IMR-90 (cell line): Measurements from ENCODE around the gene FOXC2. TPM values are rescaled to one million over a fixed set of nuclear protein-coding genes. Genes with fewer than 3 reads are reported as not detected.

ENCODE experiments used
- ATAC-seq: fragments of 200-7000 bp; cut with Tn5 transposase; 2 replicates; pipeline ENCODE4 v1.9.1; 2020; ENCODE audit warnings: low read depth, mild to moderate bottlenecking, moderate library complexity
- BruUV-seq: library from RNA; stranded (reverse); fragments of 400-500 nt; replicated peaks from 2 replicates; lab custom pipeline; 2021; lab: Mats Ljungman, UMichigan
- CTCF ChIA-PET: fragments of 300-600 bp; formaldehyde crosslinking; extraction: SDS; loops from one replicate; lab custom pipeline; 2021; ENCODE audit warnings: antibody characterized with exemption; lab: Yijun Ruan, JAX
- POLR2A ChIA-PET: fragments of 300-600 bp; sonication (Branson Sonifier 250); formaldehyde crosslinking; loops from one replicate; lab custom pipeline; 2022; ENCODE audit warnings: antibody characterized with exemption; ENCODE audit not compliant: unreplicated experiment; lab: Charles Lee
- DNase-seq: peaks from one replicate; pipeline ENCODE4 v3.0.0; 2013
- H2AFZ ChIP-seq: replicated peaks from 2 replicates; pipeline ENCODE3; 2013; ENCODE audit warnings: low read length, mild to moderate bottlenecking; ENCODE audit not compliant: poor library complexity
- H2AK5ac ChIP-seq: 2 replicates; pipeline ENCODE4 v1.6.1; 2013; ENCODE audit warnings: low read depth, low read length, inconsistent platforms
- H2AK9ac ChIP-seq: replicated peaks from 2 replicates; pipeline ENCODE3; 2013; ENCODE audit warnings: mild to moderate bottlenecking, low read depth, low read length, moderate library complexity; ENCODE audit not compliant: poor library complexity
- H2BK120ac ChIP-seq: 2 replicates; pipeline ENCODE4 v1.6.1; 2013; ENCODE audit warnings: low read depth, low read length, inconsistent platforms
- H2BK15ac ChIP-seq: 3 replicates; pipeline ENCODE4 v1.6.1; 2013; ENCODE audit warnings: low read depth, low read length, inconsistent platforms
- H2BK20ac ChIP-seq: 2 replicates; pipeline ENCODE4 v1.6.1; 2013; ENCODE audit warnings: low read depth, mild to moderate bottlenecking, inconsistent platforms, low read length, moderate library complexity
- H2BK5ac ChIP-seq: 2 replicates; pipeline ENCODE4 v1.6.1; 2013; ENCODE audit warnings: mild to moderate bottlenecking, low read depth, low read length, inconsistent platforms; ENCODE audit not compliant: poor library complexity, severe bottlenecking
- H3K14ac ChIP-seq: replicated peaks from 2 replicates; pipeline ENCODE4 v1.6.1; 2013; ENCODE audit warnings: low read depth, low read length, inconsistent platforms
- H3K18ac ChIP-seq: 2 replicates; pipeline ENCODE4 v1.6.1; 2013; ENCODE audit warnings: low read depth, low read length, control low read depth
- H3K23ac ChIP-seq: 2 replicates; pipeline ENCODE4 v1.6.1; 2013; ENCODE audit warnings: low read depth, low read length, inconsistent platforms
- H3K27ac ChIP-seq: 2 replicates; pipeline ENCODE4 v1.5.1; 2013; ENCODE audit warnings: mild to moderate bottlenecking, control low read depth, low read length; ENCODE audit not compliant: insufficient read depth
- H3K27me3 ChIP-seq: 2 replicates; pipeline ENCODE4 v1.6.1; 2013; ENCODE audit warnings: low read length; ENCODE audit not compliant: control insufficient read depth, insufficient read depth
- H3K36me3 ChIP-seq: 2 replicates; pipeline ENCODE4 v1.6.1; 2013; ENCODE audit warnings: low read length, mixed read lengths; ENCODE audit not compliant: control insufficient read depth, insufficient read depth
- H3K4ac ChIP-seq: 2 replicates; pipeline ENCODE4 v1.6.1; 2013; ENCODE audit warnings: low read depth, low read length, inconsistent platforms
- H3K4me1 ChIP-seq: 2 replicates; pipeline ENCODE4 v1.6.1; 2013; ENCODE audit warnings: low read length, mixed read lengths; ENCODE audit not compliant: control insufficient read depth, insufficient read depth
- H3K4me2 ChIP-seq: 2 replicates; pipeline ENCODE4 v1.6.1; 2013; ENCODE audit warnings: low read depth, mild to moderate bottlenecking, control low read depth, low read length, moderate library complexity
- H3K4me3 ChIP-seq: 2 replicates; pipeline ENCODE4 v1.5.1; 2013; ENCODE audit warnings: low read depth, mild to moderate bottlenecking, control low read depth, low read length, moderate library complexity; ENCODE audit not compliant: insufficient read depth
- H3K56ac ChIP-seq: 2 replicates; pipeline ENCODE4 v1.6.1; 2013; ENCODE audit warnings: low read length, inconsistent platforms; ENCODE audit not compliant: insufficient read depth; ENCODE audit errors: extremely low read depth
- H3K79me1 ChIP-seq, 2 experiments: 2 replicates each; pipeline ENCODE4 v1.6.1; 2013; ENCODE audit warnings: low read length in 2 of 2, inconsistent platforms in 1 of 2, low read depth in 1 of 2
- H3K9ac ChIP-seq: 2 replicates; pipeline ENCODE4 v1.6.1; 2013; ENCODE audit warnings: low read depth, low read length, control low read depth
- H3K9me1 ChIP-seq: 2 replicates; pipeline ENCODE4 v1.6.1; 2013; ENCODE audit warnings: low read length, inconsistent platforms; ENCODE audit not compliant: insufficient read depth
- H3K9me3 ChIP-seq: 2 replicates; pipeline ENCODE4 v1.6.1; 2013; ENCODE audit warnings: low read length; ENCODE audit not compliant: control insufficient read depth, insufficient read depth
- H4K20me1 ChIP-seq: 2 replicates; pipeline ENCODE4 v1.6.1; 2013; ENCODE audit warnings: low read length, inconsistent platforms; ENCODE audit not compliant: insufficient read depth
- H4K5ac ChIP-seq: 2 replicates; pipeline ENCODE4 v1.6.1; 2013; ENCODE audit warnings: mild to moderate bottlenecking, low read depth, low read length, control low read depth
- H4K8ac ChIP-seq, 2 experiments: 2 replicates each; pipeline ENCODE4 v1.6.1; 2013; ENCODE audit warnings: low read depth in 2 of 2, low read length in 2 of 2, control low read depth in 1 of 2, inconsistent platforms in 1 of 2
- H4K91ac ChIP-seq: 2 replicates; pipeline ENCODE4 v1.6.1; 2013; ENCODE audit warnings: low read depth, low read length, inconsistent platforms; ENCODE audit not compliant: insufficient read depth
- BHLHE40 ChIP-seq: fragments of 150-350 bp; IDR thresholded peaks from 2 replicates; pipeline ENCODE4 v1.6.1; 2016; ENCODE audit warnings: mild to moderate bottlenecking, low read depth, low read length
- CEBPB ChIP-seq: IDR thresholded peaks from 2 replicates; pipeline ENCODE4 v1.6.1; 2012; ENCODE audit warnings: low read depth, low read length, improper control_type of control experiment
- CHD1 ChIP-seq: IDR thresholded peaks from 2 replicates; pipeline ENCODE4 v1.6.1; 2012; ENCODE audit warnings: low read depth, low read length, improper control_type of control experiment
- CTCF ChIP-seq: conservative IDR thresholded peaks from 2 replicates; pipeline ENCODE4 v1.5.1; 2012; ENCODE audit warnings: mild to moderate bottlenecking, low read depth, low read length, improper control_type of control experiment
- ELK1 ChIP-seq: fragments of 150-350 bp; IDR thresholded peaks from 2 replicates; pipeline ENCODE4 v1.6.1; 2016; ENCODE audit warnings: low read depth, mild to moderate bottlenecking, low read length, moderate library complexity, borderline replicate concordance
- FOS ChIP-seq: fragments of 150-350 bp; IDR thresholded peaks from 2 replicates; pipeline ENCODE4 v1.6.1; 2016; ENCODE audit warnings: low read depth, low read length
- MAFK ChIP-seq: IDR thresholded peaks from 2 replicates; pipeline ENCODE4 v1.6.1; 2012; ENCODE audit warnings: low read depth, low read length, improper control_type of control experiment
- MAZ ChIP-seq: IDR thresholded peaks from 2 replicates; pipeline ENCODE4 v1.6.1; 2012; ENCODE audit warnings: low read depth, mild to moderate bottlenecking, low read length, improper control_type of control experiment, moderate library complexity, borderline replicate concordance
- MXI1 ChIP-seq: IDR thresholded peaks from 2 replicates; pipeline ENCODE4 v1.6.1; 2012; ENCODE audit warnings: low read depth, mild to moderate bottlenecking, low read length, moderate library complexity, borderline replicate concordance
- NFE2L2 ChIP-seq: fragments of 150-350 bp; IDR thresholded peaks from 2 replicates; pipeline ENCODE4 v1.6.1; 2016; ENCODE audit warnings: low read depth, mild to moderate bottlenecking, low read length
- POLR2A ChIP-seq: IDR thresholded peaks from 2 replicates; pipeline ENCODE4 v1.6.1; 2012; ENCODE audit warnings: mild to moderate bottlenecking, low read depth, low read length
- RAD21 ChIP-seq: IDR thresholded peaks from 2 replicates; pipeline ENCODE4 v1.6.1; 2012; ENCODE audit warnings: low read length, improper control_type of control experiment
- RCOR1 ChIP-seq: IDR thresholded peaks from 2 replicates; pipeline ENCODE4 v1.6.1; 2012; ENCODE audit warnings: mild to moderate bottlenecking, low read length, improper control_type of control experiment; ENCODE audit not compliant: insufficient replicate concordance
- RFX5 ChIP-seq: IDR thresholded peaks from 2 replicates; pipeline ENCODE4 v1.8.0; 2012; ENCODE audit warnings: low read depth, mild to moderate bottlenecking, low read length, moderate library complexity
- SMC3 ChIP-seq: fragments of 150-350 bp; IDR thresholded peaks from 2 replicates; pipeline ENCODE4 v1.6.1; 2016; ENCODE audit warnings: low read depth, mild to moderate bottlenecking, antibody characterized with exemption, low read length, moderate library complexity
- WGBS, 2 experiments: methylation state at CpG; one replicate each; pipeline versions ENCODE4 v1.1.5 to v1.1.7; 2013; ENCODE audit warnings: missing lambda C conversion rate in 2 of 2; ENCODE audit not compliant: insufficient read length in 1 of 2; ENCODE audit errors: extremely low coverage in 2 of 2; 5-methylcytosine and 5-hydroxymethylcytosine counted together
- dilution Hi-C: fragments of 300-500 bp; cut with HindIII; formaldehyde crosslinking; loops from one replicate; pipeline ENCODE4 v1.14.3; 2018; ENCODE audit warnings: low sequenced_read_pairs; ENCODE audit not compliant: unreplicated experiment
- in situ Hi-C: fragments of 300-500 bp; cut with MboI; formaldehyde crosslinking; loops from 3 replicates; pipeline ENCODE4 v1.14.3; 2019; ENCODE audit warnings: low sequenced_read_pairs, inconsistent platforms, mixed read lengths
- intact Hi-C: fragments of 100-400 bp; cut with micrococcal nuclease; formaldehyde crosslinking; loops from 2 replicates; pipeline ENCODE4 v1.10.0; 2022
- polyA plus RNA-seq, 3 experiments: library from polyadenylated mRNA; depleted of rRNA; stranded (reverse); fragments of >200 nt; gene quantifications; 2 replicates each; pipeline ENCODE4 v1.2.3, GENCODE V29; 2012; ENCODE audit warnings: low replicate concordance in 1 of 3
- total RNA-seq: library from RNA; depleted of rRNA; stranded (reverse); fragments of >200 nt; gene quantifications from 2 replicates; pipeline ENCODE4 v1.2.3, GENCODE V29; 2012
- TF ChIP-seq, protein P1 (sequence below): fragments of 150-350 bp; IDR thresholded peaks from 2 replicates; pipeline ENCODE4 v1.6.1; 2017; ENCODE audit warnings: mild to moderate bottlenecking, antibody characterized with exemption, low read length, low read depth

Gene FOXC2
- total and polyA plus RNA-seq, 2 of the 4 experiments (the other 2 are of a cell fraction): 0.90 to 6.4 TPM

DNA sequence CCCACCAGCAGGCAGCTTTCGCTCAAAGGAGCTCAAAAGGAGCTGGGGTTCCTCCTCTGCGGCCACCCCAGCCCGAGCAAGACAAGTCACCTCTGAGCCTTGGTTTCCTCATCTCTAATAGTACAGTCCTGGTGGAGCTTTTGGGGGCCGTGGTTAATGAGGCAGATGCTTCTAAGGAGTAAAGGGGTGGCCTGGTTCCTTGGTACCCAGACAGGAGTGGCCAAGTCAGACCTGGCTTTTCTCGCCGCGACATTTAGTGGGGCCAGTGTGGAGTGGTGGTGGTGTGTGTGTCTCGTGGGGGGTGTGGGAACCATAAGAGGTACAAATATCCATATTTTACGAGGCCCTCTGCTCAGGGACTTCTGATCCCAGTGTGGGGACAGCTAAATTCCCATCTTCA lies 49.6 kb upstream of the FOXC2 start:
- H3K4me2 ChIP-seq: peak overlapping the region; percentile 61

More for the DNA sequence above, 49.6 kb upstream of the FOXC2 start:
- Histone ChIP-seq H3K56ac (peak overlapping the region; percentile 99), H4K20me1 (peaks cover 53% of the 10 kb centered on the region), H3K9ac (peak overlapping the region; percentile 100), H2BK5ac (peak overlapping the region; percentile 97), H4K91ac (peak overlapping the region; percentile 71), H2BK120ac (peak overlapping the region; percentile 86), H3K14ac (peak overlapping the region; percentile 94), H2AK9ac (peak overlapping the region; percentile 89), H4K8ac (peak overlapping the region; percentile 82 to 91), H3K4ac (peak overlapping the region; percentile 97), H3K18ac (peak overlapping the region; percentile 59), H2BK15ac (peak overlapping the region; percentile 85; the same call in 2 of the 3 replicates), H3K4me1 (peaks cover 14% of the 10 kb centered on the region), H2AK5ac (peak overlapping the region; percentile 33), H3K36me3 (peaks cover 55% of the 10 kb centered on the region), H3K4me3 (peak overlapping the region; percentile 99), H2BK20ac (0 out of 2 replicates have a peak overlapping the region, but pooled peaks have one; percentile 17), H3K23ac (peak overlapping the region; percentile 85), H3K9me1 (peaks cover 5% of the 10 kb centered on the region), H3K27me3 (no peaks in the 10 kb centered on the region), H3K9me3 (no peaks in the 10 kb centered on the region), H2AFZ (peak overlapping the region; percentile 69), H3K27ac (peak overlapping the region; percentile 98), H4K5ac (peak overlapping the region; percentile 73), H3K79me1 (peaks cover 0 to 39% of the 10 kb centered on the region in 2 experiments; a peak in 2 of 4 replicates)
- in situ Hi-C loops: loop anchor here (5.0 kb wide), 2 partner anchors 445 to 695 kb away; no protein-coding TSS in a partner anchor
- TF ChIP-seq ELK1: no peak
- TF ChIP-seq RAD21: no peak
- TF ChIP-seq MXI1: no peak
- no peak for TF ChIP-seq FOS
- no peak for TF ChIP-seq RFX5
- no peak for TF ChIP-seq SMC3
- TF ChIP-seq, protein P1, sequence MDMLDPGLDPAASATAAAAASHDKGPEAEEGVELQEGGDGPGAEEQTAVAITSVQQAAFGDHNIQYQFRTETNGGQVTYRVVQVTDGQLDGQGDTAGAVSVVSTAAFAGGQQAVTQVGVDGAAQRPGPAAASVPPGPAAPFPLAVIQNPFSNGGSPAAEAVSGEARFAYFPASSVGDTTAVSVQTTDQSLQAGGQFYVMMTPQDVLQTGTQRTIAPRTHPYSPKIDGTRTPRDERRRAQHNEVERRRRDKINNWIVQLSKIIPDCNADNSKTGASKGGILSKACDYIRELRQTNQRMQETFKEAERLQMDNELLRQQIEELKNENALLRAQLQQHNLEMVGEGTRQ: no peak
- TF ChIP-seq POLR2A: no peak
- TF ChIP-seq MAFK: no peak
- TF ChIP-seq RCOR1: no peak
- no peak for TF ChIP-seq BHLHE40
- TF ChIP-seq NFE2L2: no peak
- no peak for TF ChIP-seq MAZ
- TF ChIP-seq CTCF: no peak
- TF ChIP-seq CHD1: no peak
- no peak for TF ChIP-seq CEBPB
- ATAC-seq (no peak), DNase-seq (peak; percentile 21)
- dilution Hi-C loops: no loop called here
- BruUV-seq: no TSS peak
- CTCF ChIA-PET: interaction anchor here (1.3 to 1.7 kb wide), 2 partner anchors 264 to 444 kb away, joined by 4 to 11 read pairs; no protein-coding TSS in a partner anchor
- POLR2A ChIA-PET: interaction anchor here (1.0 to 1.4 kb wide), 2 partner anchors 8 to 296 kb away, joined by 3 to 7 read pairs; no protein-coding TSS in a partner anchor
- intact Hi-C loops: loop anchor here (1.0 kb wide), 1 partner anchor 696 kb away; no protein-coding TSS in a partner anchor
- no CpG with 5 or more reads among the region's 9 CpGs for WGBS, 2 experiments
